Keratinocyte (primary cell): ENCODE results near the gene OSTF1. TPM values are rescaled to one million over a fixed set of nuclear protein-coding genes. Genes with fewer than 3 reads are reported as not detected.

ENCODE experiments used
- DNase-seq: peaks from one replicate; pipeline ENCODE4 v3.0.0-alpha.2; 2011; ENCODE audit warnings: low read depth, missing footprints, low spot score
- FAIRE-seq: peaks from 2 replicates; lab custom pipeline; 2011; peaks lifted over from hg19 to GRCh38; lab: Jason Lieb, UNC
- H2AFZ ChIP-seq: 2 replicates; pipeline ENCODE4 v1.6.0; 2012; ENCODE audit warnings: low read length, control low read depth, inconsistent platforms; ENCODE audit not compliant: control insufficient read depth
- H3K27ac ChIP-seq: 2 replicates; pipeline ENCODE4 v1.5.1; 2011; ENCODE audit warnings: low read length; ENCODE audit not compliant: control insufficient read depth, insufficient read depth
- H3K27me3 ChIP-seq: 3 replicates; pipeline ENCODE4 v1.6.0; 2011; ENCODE audit warnings: low read length; ENCODE audit not compliant: control insufficient read depth, insufficient read depth; ENCODE audit errors: extremely low read depth
- H3K36me3 ChIP-seq, 2 experiments: 2 replicates in 1 of 2; 3 replicates in 1 of 2; pipeline ENCODE4 v1.5.1; 2011; ENCODE audit warnings: low read length in 2 of 2, mild to moderate bottlenecking in 1 of 2; ENCODE audit not compliant: control insufficient read depth in 2 of 2, insufficient read depth in 2 of 2; ENCODE audit errors: extremely low read depth in 1 of 2
- H3K4me1 ChIP-seq: 3 replicates; pipeline ENCODE4 v1.5.1; 2011; ENCODE audit warnings: low read length; ENCODE audit not compliant: control insufficient read depth, insufficient read depth; ENCODE audit errors: extremely low read depth
- H3K4me2 ChIP-seq: 3 replicates; pipeline ENCODE4 v1.6.0; 2011; ENCODE audit warnings: low read depth, low read length; ENCODE audit not compliant: control insufficient read depth, insufficient read depth; ENCODE audit errors: extremely low read depth
- H3K4me3 ChIP-seq, 3 experiments: fragments of 200-600 bp in 1 of 3; sonication (generic) in 1 of 3; 2 replicates in 2 of 3; 3 replicates in 1 of 3; pipeline ENCODE4 v1.5.1; 2011 to 2016; ENCODE audit warnings: low read length in 3 of 3, mild to moderate bottlenecking in 3 of 3, control low read depth in 2 of 3, inconsistent platforms in 1 of 3, low read depth in 1 of 3, mixed read lengths in 1 of 3, mixed run types in 1 of 3, moderate library complexity in 1 of 3; ENCODE audit not compliant: control insufficient read depth in 2 of 3, insufficient read depth in 2 of 3; ENCODE audit errors: extremely low read depth in 1 of 3
- H3K79me2 ChIP-seq: 2 replicates; pipeline ENCODE4 v1.6.0; 2012; ENCODE audit warnings: low read length; ENCODE audit not compliant: control insufficient read depth, insufficient read depth
- H3K9ac ChIP-seq: 3 replicates; pipeline ENCODE4 v1.6.0; 2011; ENCODE audit warnings: low read length; ENCODE audit not compliant: control insufficient read depth, insufficient read depth; ENCODE audit errors: extremely low read depth
- H3K9me1 ChIP-seq: 3 replicates; pipeline ENCODE4 v1.6.0; 2011; ENCODE audit warnings: low read length; ENCODE audit not compliant: control insufficient read depth, insufficient read depth; ENCODE audit errors: extremely low read depth
- H3K9me3 ChIP-seq: 2 replicates; pipeline ENCODE4 v1.5.1; 2012; ENCODE audit warnings: low read depth, low read length; ENCODE audit not compliant: control insufficient read depth
- H4K20me1 ChIP-seq: 3 replicates; pipeline ENCODE4 v1.6.0; 2011; ENCODE audit warnings: low read length; ENCODE audit not compliant: control insufficient read depth, insufficient read depth; ENCODE audit errors: extremely low read depth
- CTCF ChIP-seq, 3 experiments: IDR thresholded peaks in 1 of 3; conservative IDR thresholded peaks in 1 of 3; optimal IDR thresholded peaks in 1 of 3; 2 replicates in 2 of 3; 3 replicates in 1 of 3; pipeline versions ENCODE3 to v1.5.1; 2011; ENCODE audit warnings: low read length in 3 of 3, mild to moderate bottlenecking in 3 of 3, moderate library complexity in 2 of 3, control low read depth in 1 of 3, inconsistent platforms in 1 of 3; ENCODE audit not compliant: insufficient read depth in 2 of 3; ENCODE audit errors: extremely low read depth in 1 of 3
- EZH2 ChIP-seq: IDR thresholded peaks from one replicate; pipeline ENCODE4 v1.6.1; 2012; ENCODE audit warnings: inconsistent platforms, mild to moderate bottlenecking, low read length, moderate library complexity
- dilution Hi-C: fragments of 300-500 bp; cut with MboI; formaldehyde crosslinking; loops from one replicate; pipeline ENCODE4 v1.7.0; 2020; ENCODE audit warnings: low sequenced_read_pairs; ENCODE audit not compliant: extremely low pct_ligation_motif_present
- polyA plus RNA-seq, 5 experiments: library from polyadenylated mRNA; depleted of rRNA in 3 of 5; stranded (reverse) in 3 of 5; stranded (forward) in 1 of 5; unstranded in 1 of 5; fragments of >200 nt; gene quantifications; 1 replicate in 1 of 5; 2 replicates in 3 of 5; 3 replicates in 1 of 5; pipeline versions ENCODE4 v1.2.1 to v1.2.3, GENCODE V29; 2011 to 2012; ENCODE audit warnings: missing spikeins in 2 of 5, low read depth in 1 of 5, low replicate concordance in 1 of 5

Gene OSTF1
- polyA plus RNA-seq, 1 donor (not counting 4 experiments of a cell fraction or from before 2014, with no cell fraction given) = 39.2 TPM

GRCh38 chr9:75065510-75065909, 22.8 kb upstream of the OSTF1 start:
- Histone ChIP-seq H3K9me1 (no peaks in the 10 kb centered on the region), H4K20me1 (no peaks in the 10 kb centered on the region), H3K9me3 (no peaks in the 10 kb centered on the region), H2AFZ (no peak overlapping the region), H3K9ac (no peak overlapping the region), H3K4me2 (no peak overlapping the region), H3K79me2 (no peaks in the 10 kb centered on the region), H3K27ac (no peak overlapping the region), H3K36me3 (peaks cover 2 to 5% of the 10 kb centered on the region in 2 experiments), H3K27me3 (no peaks in the 10 kb centered on the region), H3K4me1 (peaks cover 13% of the 10 kb centered on the region), H3K4me3 (no peak overlapping the region)
- TF ChIP-seq EZH2 = no peak
- TF ChIP-seq CTCF (optimal IDR thresholded peaks at IDR 0.05 in 1 of 3, IDR thresholded peaks at IDR 0.05 in 1 of 3, conservative IDR thresholded peaks at IDR 0.05 in 1 of 3; ENCODE audit: extremely low read depth in 1 of 3, insufficient read depth in 2 of 3, low read length in 3 of 3) = no peak
- dilution Hi-C loops = no loop called here
- DNase-seq (no peak), FAIRE-seq (no peak)

DNA sequence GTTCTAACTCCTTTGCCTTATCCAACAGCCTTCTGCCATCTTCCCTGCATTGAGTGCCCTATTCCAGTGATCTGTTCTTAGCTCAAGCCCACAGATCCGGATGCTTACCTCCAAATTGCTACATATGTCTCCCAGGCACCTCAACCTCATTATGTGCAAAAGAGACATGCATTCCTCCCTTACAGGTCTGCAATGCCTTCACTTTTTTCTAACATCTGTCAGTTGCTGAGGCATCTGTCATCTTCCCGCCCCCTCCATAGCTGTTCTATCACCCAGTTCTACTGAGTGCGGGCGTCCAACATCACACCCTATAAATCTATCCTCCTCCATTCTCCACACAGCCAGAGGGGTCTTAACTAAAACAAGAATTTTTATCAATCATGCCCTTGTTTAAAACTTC, 20.4 kb upstream of the OSTF1 start:
- H3K79me2 ChIP-seq = no peaks in the 10 kb centered on the region
- dilution Hi-C loops = no loop called here
- no peak overlapping the region for H3K9ac ChIP-seq
- peaks cover 2 to 5% of the 10 kb centered on the region in 2 experiments for H3K36me3 ChIP-seq
- FAIRE-seq = no peak
- peaks cover 29% of the 10 kb centered on the region for H3K4me1 ChIP-seq
- DNase-seq = no peak
- no peaks in the 10 kb centered on the region for H3K27me3 ChIP-seq
- H3K9me3 ChIP-seq = no peaks in the 10 kb centered on the region
- no peaks in the 10 kb centered on the region for H3K9me1 ChIP-seq
- no peak overlapping the region for H2AFZ ChIP-seq
- no peaks in the 10 kb centered on the region for H4K20me1 ChIP-seq
- TF ChIP-seq CTCF (optimal IDR thresholded peaks at IDR 0.05 in 1 of 3, IDR thresholded peaks at IDR 0.05 in 1 of 3, conservative IDR thresholded peaks at IDR 0.05 in 1 of 3; ENCODE audit: extremely low read depth in 1 of 3, insufficient read depth in 2 of 3, low read length in 3 of 3) (no peak), EZH2 (no peak)
- H3K4me3 ChIP-seq = no peak overlapping the region
- H3K27ac ChIP-seq = no peak overlapping the region
- H3K4me2 ChIP-seq = no peak overlapping the region
